Gastroesophageal sphincter (tissue), 4 donors: ENCODE results near the gene BACH1. TPM values are rescaled to one million over a fixed set of nuclear protein-coding genes. Genes with fewer than 3 reads are reported as not detected.

Experiments
- ATAC-seq: fragments of 150-250 bp; one replicate; pipeline ENCODE4 v1.9.1; 2016; ENCODE audit warnings: mild to moderate bottlenecking, moderate library complexity
- H3K27ac ChIP-seq, 4 donors: fragments of 200-600 bp; sonication (generic) in 3 of 4; 1 replicate in 3 of 4; 2 replicates in 1 of 4; pipeline ENCODE4 v1.5.1; 2016 to 2019
- H3K27me3 ChIP-seq: fragments of 200-600 bp; sonication (generic); one replicate; pipeline ENCODE4 v1.5.1; 2019
- H3K36me3 ChIP-seq, 2 donors: fragments of 200-600 bp; sonication (generic); one replicate each; pipeline ENCODE4 v1.5.1; 2019; ENCODE audit warnings: control low read depth in 1 of 2
- H3K4me1 ChIP-seq, 3 donors: fragments of 200-600 bp; sonication (generic); 1 replicate in 2 of 3; 2 replicates in 1 of 3; pipeline ENCODE4 v1.5.1; 2016 to 2019; ENCODE audit warnings: control low read depth in 2 of 3
- H3K4me3 ChIP-seq, 2 donors: fragments of 200-600 bp; sonication (generic); one replicate each; pipeline ENCODE4 v1.5.1; 2019; ENCODE audit warnings: mild to moderate bottlenecking in 1 of 2, moderate library complexity in 1 of 2
- H3K9me3 ChIP-seq, 3 donors: fragments of 200-600 bp; sonication (generic); one replicate each; pipeline ENCODE4 v1.5.1; 2017 to 2019; ENCODE audit warnings: control low read depth in 2 of 3
- CTCF ChIP-seq, 4 experiments: fragments of 200-600 bp in 2 of 4; fragments of 450-650 bp in 2 of 4; sonication (generic) in 1 of 4; IDR thresholded peaks; one replicate each; pipeline ENCODE4 v1.5.1; 2017 to 2019; ENCODE audit warnings: antibody characterized with exemption in 4 of 4, mild to moderate bottlenecking in 2 of 4, moderate library complexity in 2 of 4
- EP300 ChIP-seq: sonication (generic); formaldehyde crosslinking; IDR thresholded peaks from one replicate; pipeline ENCODE4 v1.6.1; 2017; ENCODE audit warnings: antibody characterized with exemption, mild to moderate bottlenecking
- POLR2A ChIP-seq, 2 donors: fragments of 450-650 bp; IDR thresholded peaks; one replicate each; pipeline ENCODE4 v1.6.1; 2017; ENCODE audit warnings: antibody characterized with exemption in 2 of 2, mild to moderate bottlenecking in 2 of 2, moderate library complexity in 1 of 2
- POLR2AphosphoS5 ChIP-seq: sonication (generic); formaldehyde crosslinking; IDR thresholded peaks from one replicate; pipeline ENCODE4 v1.6.1; 2017; ENCODE audit warnings: antibody characterized with exemption
- WGBS, 2 donors: methylation state at CpG; one replicate each; pipeline ENCODE4 v1.1.5; 2018; ENCODE audit warnings: low coverage in 1 of 2; 5-methylcytosine and 5-hydroxymethylcytosine counted together
- total RNA-seq, 4 donors: library from RNA; depleted of rRNA; stranded (reverse); fragments of >200 nt; gene quantifications; one replicate each; pipeline ENCODE4 v1.1.0, GENCODE V29; 2016

Gene BACH1
- total RNA-seq, 4 donors from 2014 or later: 43.6 to 60.9 (median 52.3) TPM

DNA sequence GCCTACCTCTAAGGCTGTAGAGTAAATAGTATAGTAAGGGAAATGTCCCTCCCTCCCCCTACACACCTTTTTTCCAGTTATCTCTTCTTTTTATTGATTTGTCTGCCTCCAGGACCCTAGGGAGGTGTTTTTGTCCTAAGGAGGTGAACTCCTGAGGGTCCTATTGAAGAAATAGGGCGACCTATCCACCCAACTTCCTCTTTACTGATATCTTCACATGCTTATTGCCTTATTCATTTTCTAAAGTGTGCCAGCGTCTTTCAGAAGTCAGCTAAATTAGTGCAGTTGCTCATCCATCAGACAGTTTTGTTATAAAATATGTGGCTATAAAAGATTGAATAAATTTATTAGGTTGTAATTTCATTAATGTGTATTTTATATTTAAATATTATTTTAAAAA, 5.9 kb downstream of the BACH1 start:
- Histone ChIP-seq H3K4me3 (no peak overlapping the region), H3K27ac (peak overlapping the region in 2 of 4 donors; percentile 39 to 96), H3K27me3 (no peaks in the 10 kb centered on the region), H3K9me3 (no peaks in the 10 kb centered on the region), H3K4me1 (peaks cover 16 to 97% (median 40%) of the 10 kb centered on the region in 3 donors), H3K36me3 (no peaks in the 10 kb centered on the region)
- TF ChIP-seq POLR2AphosphoS5 (no peak), EP300 (no peak), POLR2A (IDR thresholded peaks at IDR 0.05) (no peak), CTCF (IDR thresholded peaks at IDR 0.05) (no peak)
- WGBS, 2 donors: 44 to 59% methylated on average over 2 of the region's 2 CpGs
- ATAC-seq: no peak

GRCh38 chr21:29305068-29305467, 6.3 kb downstream of the BACH1 start:
- WGBS, 2 donors: 0 to 14% methylated on average over 3 of the region's 3 CpGs
- Histone ChIP-seq H3K27me3 (no peaks in the 10 kb centered on the region), H3K9me3 (no peaks in the 10 kb centered on the region), H3K36me3 (no peaks in the 10 kb centered on the region), H3K4me3 (no peak overlapping the region), H3K4me1 (peaks cover 16 to 92% (median 40%) of the 10 kb centered on the region in 3 donors), H3K27ac (peak overlapping the region in 2 of 4 donors; percentile 39 to 96)
- ATAC-seq: no peak
- TF ChIP-seq EP300 (no peak), POLR2AphosphoS5 (no peak), POLR2A (IDR thresholded peaks at IDR 0.05) (no peak), CTCF (IDR thresholded peaks at IDR 0.05) (no peak)

DNA sequence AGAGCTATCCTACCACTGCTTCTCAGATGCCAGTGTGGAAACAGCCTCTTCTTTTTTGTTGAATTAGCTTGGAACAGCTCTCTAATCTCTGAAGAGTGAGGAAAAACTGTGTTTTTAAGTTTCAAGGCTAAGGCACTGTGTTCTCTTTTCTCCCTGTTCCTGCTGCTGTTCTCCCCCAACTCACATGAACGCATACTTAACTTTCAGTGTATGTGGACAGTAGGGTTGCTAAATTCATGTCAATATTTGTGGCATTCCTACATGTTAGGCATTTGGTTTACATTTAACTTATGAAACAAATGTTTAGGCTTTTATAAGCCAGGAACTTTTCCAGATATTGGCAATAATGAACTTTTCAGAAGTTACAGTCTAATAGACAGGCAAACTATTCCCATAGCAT, 6.8 kb downstream of the BACH1 start:
- H3K4me3 ChIP-seq: no peak overlapping the region
- 0 to 53% methylated on average over 1 of the region's 1 CpG for WGBS, 2 donors
- H3K36me3 ChIP-seq: no peaks in the 10 kb centered on the region
- no peaks in the 10 kb centered on the region for H3K9me3 ChIP-seq
- no peak for ATAC-seq
- TF ChIP-seq POLR2AphosphoS5 (no peak), EP300 (no peak), POLR2A (IDR thresholded peaks at IDR 0.05) (no peak), CTCF (IDR thresholded peaks at IDR 0.05) (no peak)
- peaks cover 16 to 87% (median 40%) of the 10 kb centered on the region in 3 donors for H3K4me1 ChIP-seq
- peak overlapping the region in 2 of 4 donors; percentile 39 to 96 for H3K27ac ChIP-seq
- no peaks in the 10 kb centered on the region for H3K27me3 ChIP-seq

DNA sequence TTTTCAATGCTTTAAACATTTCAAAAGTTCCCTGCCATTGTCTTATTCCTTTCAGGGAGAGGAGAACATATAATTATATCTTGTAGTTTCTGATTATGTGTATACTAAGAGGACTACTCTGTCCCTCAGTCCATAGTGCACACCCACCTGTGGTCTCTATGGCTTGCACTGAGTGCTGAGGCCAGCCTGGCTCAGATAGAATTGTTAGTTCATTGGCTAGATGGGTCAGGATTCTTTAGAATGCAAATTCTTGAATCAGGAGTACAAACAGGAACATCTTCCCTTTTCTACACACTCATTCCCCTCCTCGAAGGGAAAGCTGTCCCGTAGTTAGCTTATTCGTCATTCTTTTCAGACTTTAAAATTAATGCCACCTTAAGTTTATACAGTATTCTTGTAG, 8.2 kb downstream of the BACH1 start:
- H3K36me3 ChIP-seq: no peaks in the 10 kb centered on the region
- no peak overlapping the region for H3K27ac ChIP-seq
- H3K9me3 ChIP-seq: no peaks in the 10 kb centered on the region
- no peaks in the 10 kb centered on the region for H3K27me3 ChIP-seq
- no peak overlapping the region for H3K4me3 ChIP-seq
- WGBS, 2 donors: 23 to 60% methylated on average over 3 of the region's 3 CpGs
- ATAC-seq: no peak
- H3K4me1 ChIP-seq: peaks cover 16 to 79% (median 30%) of the 10 kb centered on the region in 3 donors
- TF ChIP-seq CTCF (IDR thresholded peaks at IDR 0.05): no peak
- TF ChIP-seq POLR2AphosphoS5: no peak
- TF ChIP-seq POLR2A (IDR thresholded peaks at IDR 0.05): no peak
- TF ChIP-seq EP300: no peak

GRCh38 chr21:29307718-29308455, 9.2 kb downstream of the BACH1 start:
- TF ChIP-seq POLR2AphosphoS5 (no peak), CTCF (IDR thresholded peaks at IDR 0.05) (no peak), POLR2A (IDR thresholded peaks at IDR 0.05) (no peak), EP300 (no peak)
- Histone ChIP-seq H3K9me3 (no peaks in the 10 kb centered on the region), H3K27me3 (no peaks in the 10 kb centered on the region), H3K36me3 (no peaks in the 10 kb centered on the region), H3K4me3 (no peak overlapping the region), H3K4me1 (peaks cover 16 to 71% (median 28%) of the 10 kb centered on the region in 3 donors), H3K27ac (no peak overlapping the region)
- WGBS, 2 donors: 45% methylated on average over 2 to 3 of the region's 3 CpGs
- no peak for ATAC-seq
